ENCODE results near the gene SRSF4. TPM values are rescaled to one million over a fixed set of nuclear protein-coding genes. Genes with fewer than 3 reads are reported as not detected.

SRSF4 gene
- total and polyA plus RNA-seq, 9 of the 15 experiments (the other 6 are each of a cell fraction or from before 2014, with no cell fraction given) = 15.9 to 132 (median 82.0) TPM

GRCh38 chr1:29156543-29157268 lies 25.0 kb downstream of the SRSF4 start (continued):
- no peak for TF ChIP-seq HDAC6 (IDR thresholded peaks at IDR 0.05; ENCODE audit: low read depth, low read length)
- no peak for TF ChIP-seq ZNF124 (CRISPR knock-in tag; IDR thresholded peaks at IDR 0.05)
- TF ChIP-seq JUNB (CRISPR knock-in tag; conservative IDR thresholded peaks at IDR 0.05) = no peak
- TF ChIP-seq HLTF (IDR thresholded peaks at IDR 0.05) = 0 out of 2 replicates have a peak, but pooled peaks have one; percentile 20
- peak; percentile 91 for TF ChIP-seq BCOR (IDR thresholded peaks at IDR 0.05)
- no peak for TF ChIP-seq ELF1 (tag; IDR thresholded peaks at IDR 0.05)
- no peak for TF ChIP-seq RFX7 (CRISPR knock-in tag; IDR thresholded peaks at IDR 0.05)
- TF ChIP-seq ZBTB26 (CRISPR knock-in tag; IDR thresholded peaks at IDR 0.05) = 0 out of 2 replicates have a peak, but pooled peaks have one; percentile 70
- no peak for TF ChIP-seq ZBTB7A (IDR thresholded peaks at IDR 0.05; ENCODE audit: borderline replicate concordance, control insufficient read depth, low read depth, low read length)
- TF ChIP-seq MLLT1 (IDR thresholded peaks at IDR 0.05) = peak in 1 of 2 experiments; percentile 65; a peak in 1 of 4 replicates
- TF ChIP-seq HCFC1 (IDR thresholded peaks at IDR 0.05; ENCODE audit: low read depth, low read length) = no peak
- TF ChIP-seq ZNF589 (CRISPR knock-in tag; IDR thresholded peaks at IDR 0.05; ENCODE audit: low read depth) = peak; percentile 79; the same call in 1 of the 2 replicates
- TF ChIP-seq PML (IDR thresholded peaks at IDR 0.05; ENCODE audit: low read length) = peak; percentile 82; the same call in 1 of the 2 replicates
- TF ChIP-seq YY1 (IDR thresholded peaks at IDR 0.05; ENCODE audit: borderline replicate concordance in 1 of 3, control insufficient read depth in 1 of 3, extremely low read depth in 1 of 3, insufficient read depth in 3 of 3, insufficient read length in 1 of 3, insufficient replicate concordance in 2 of 3, low read depth in 1 of 3, low read length in 2 of 3) = peak in 1 of 3 experiments; percentile 57
- TF ChIP-seq DMBX1 (CRISPR knock-in tag; IDR thresholded peaks at IDR 0.05; ENCODE audit: borderline replicate concordance) = no peak; the same call in 1 of the 2 replicates
- peak; percentile 46; the same call in 1 of the 2 replicates for TF ChIP-seq EZH2 (IDR thresholded peaks at IDR 0.05; ENCODE audit: borderline replicate concordance, low read depth, low read length)
- peak; percentile 92; the same call in 1 of the 2 replicates for TF ChIP-seq ZFP30 (CRISPR knock-in tag; IDR thresholded peaks at IDR 0.05; ENCODE audit: borderline replicate concordance)
- TF ChIP-seq CHD4 (IDR thresholded peaks at IDR 0.05; ENCODE audit: insufficient read depth, insufficient replicate concordance, low read depth, low read length, poor library complexity, severe bottlenecking) = no peak
- TF ChIP-seq POLR2AphosphoS2 (IDR thresholded peaks at IDR 0.05; ENCODE audit: low read length) = 0 out of 2 replicates have a peak, but pooled peaks have one; percentile 78
- peak; percentile 94 for TF ChIP-seq NCOA1 (IDR thresholded peaks at IDR 0.05; ENCODE audit: low read depth)
- TF ChIP-seq THRAP3 (IDR thresholded peaks at IDR 0.05; ENCODE audit: borderline replicate concordance) = no peak
- peak; percentile 95 for TF ChIP-seq RNF2 (IDR thresholded peaks at IDR 0.05)

All from K562 (cell line).